SHP77 (cell line): ENCODE data around the gene NLN.
"Not testable (repeated sequence)": the region's sequence is repeated elsewhere in the genome, so short reads cannot be mapped to it uniquely, and the experiment has no call there.

Source experiments
- DNase-seq, 2 experiments: peaks; one replicate each; lab custom pipeline; 2025; lab: John Stamatoyannopoulos, UW

NLN gene

GRCh38 chr5:65732046-65732445 is 10.0 kb downstream of the NLN start:
- DNase-seq = not testable (repeated sequence)

- DNase-seq = not testable (repeated sequence)
Measured at GRCh38 chr5:65734196-65734775, 12.3 kb downstream of the NLN start.

- DNase-seq = no peak
Measured at GRCh38 chr5:65734921-65735320, 12.9 kb downstream of the NLN start.

GRCh38 chr5:65736011-65736410 is 14.0 kb downstream of the NLN start:
- no peak for DNase-seq

DNA sequence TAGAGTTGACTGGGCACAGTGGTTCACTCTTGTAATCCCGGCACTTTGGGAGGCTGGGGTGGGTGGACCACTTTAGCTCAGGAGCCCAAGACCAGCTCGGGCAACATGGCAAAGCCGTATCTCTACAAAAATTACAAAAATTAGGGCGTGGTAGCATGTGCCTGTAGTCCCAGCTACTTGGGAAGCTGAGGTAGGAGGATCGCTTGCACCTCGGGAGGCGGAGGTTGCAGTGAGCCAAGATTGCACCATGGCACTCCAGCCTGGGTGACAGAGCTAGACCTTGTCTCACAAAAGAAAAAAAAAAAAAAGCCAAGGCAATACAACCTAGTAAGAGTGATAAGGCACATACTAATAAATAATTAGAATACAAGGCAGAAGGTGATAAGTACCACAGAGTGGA is 15.8 kb downstream of the NLN start:
- DNase-seq = no peak

GRCh38 chr5:65738305-65738704 is 16.3 kb downstream of the NLN start:
- no peak for DNase-seq

- DNase-seq = no peak
Measured at GRCh38 chr5:65739162-65739561, 17.2 kb downstream of the NLN start.

- peak; percentile 6 to 9 for DNase-seq
Measured at GRCh38 chr5:65742565-65743231, 20.7 kb downstream of the NLN start.

DNA sequence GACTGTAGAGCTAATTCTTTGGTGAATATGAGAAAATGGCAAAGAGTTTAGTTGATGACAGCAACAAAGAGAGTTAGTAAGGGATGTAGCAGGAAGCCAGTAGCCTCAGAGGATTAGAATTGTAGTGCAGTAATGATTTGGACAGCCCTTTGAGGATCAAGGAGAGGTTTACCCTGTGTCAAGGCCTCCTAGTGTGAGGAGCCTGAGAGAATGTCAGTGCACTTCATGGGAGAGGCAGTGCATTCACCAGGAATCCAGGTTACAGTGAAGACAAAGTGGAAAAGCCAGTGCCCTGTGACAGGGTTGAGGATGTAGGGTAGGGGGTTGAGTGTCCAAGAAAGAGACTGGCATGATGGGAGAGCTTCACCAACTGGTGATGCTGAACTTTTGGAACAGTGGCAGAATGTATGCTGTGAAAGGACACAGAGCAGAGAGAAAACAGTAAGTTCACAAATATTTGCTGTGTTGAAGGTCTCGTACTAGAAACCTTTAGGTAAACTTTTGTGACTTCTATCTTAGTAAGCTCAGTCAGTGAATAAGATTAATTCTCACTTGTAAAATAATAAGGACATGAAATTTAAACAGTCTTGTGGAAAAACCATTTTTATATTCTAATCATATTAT is 27.3 kb downstream of the NLN start:
- DNase-seq = no peak

DNA sequence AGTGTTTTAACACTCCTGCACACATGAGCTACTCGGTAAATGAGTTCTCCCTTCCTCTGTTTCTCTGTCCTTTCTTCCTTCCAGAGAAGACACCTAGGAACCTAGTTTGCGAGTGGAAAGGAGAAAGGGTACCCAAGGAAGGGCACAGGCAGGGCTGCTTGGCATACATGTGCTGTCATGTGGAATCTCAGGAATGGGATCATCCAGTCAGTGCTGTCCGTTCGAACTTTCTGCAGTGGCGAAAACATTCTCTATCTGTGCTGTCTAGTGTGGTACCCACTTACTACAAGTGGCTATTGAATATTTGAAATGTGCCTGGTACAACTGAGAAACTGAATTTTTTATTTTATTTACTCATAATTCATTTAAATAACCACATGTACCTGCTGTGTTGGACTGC is 28.0 kb downstream of the NLN start:
- DNase-seq = no peak

GRCh38 chr5:65750938-65751337 is 28.9 kb downstream of the NLN start:
- no peak for DNase-seq

GRCh38 chr5:65753189-65753588 is 31.2 kb downstream of the NLN start:
- no peak for DNase-seq

DNA sequence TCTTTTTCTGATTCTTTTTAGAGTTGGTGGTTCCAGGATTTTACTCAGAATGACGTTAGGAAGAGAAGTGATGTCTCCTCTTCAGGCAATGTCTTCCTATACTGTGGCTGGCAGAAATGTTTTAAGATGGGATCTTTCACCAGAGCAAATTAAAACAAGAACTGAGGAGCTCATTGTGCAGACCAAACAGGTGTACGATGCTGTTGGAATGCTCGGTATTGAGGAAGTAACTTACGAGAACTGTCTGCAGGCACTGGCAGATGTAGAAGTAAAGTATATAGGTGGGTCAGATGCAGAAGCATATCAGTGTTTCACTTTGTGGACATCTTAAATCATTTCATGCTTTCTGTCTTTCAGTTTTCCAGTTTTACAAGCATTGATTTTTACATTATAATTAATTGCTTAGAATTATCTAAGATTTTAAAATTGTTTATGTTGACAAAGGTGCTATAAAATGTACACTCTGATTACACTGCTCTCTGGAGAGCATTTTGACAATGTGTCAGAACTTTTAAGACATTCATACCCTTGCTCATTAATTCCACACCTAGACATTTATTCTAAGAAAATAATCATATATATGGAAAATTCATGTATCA is 36.6 kb downstream of the NLN start:
- no peak for DNase-seq

- peak; percentile 2 to 26 for DNase-seq
Measured at GRCh38 chr5:65760504-65761275, 38.7 kb downstream of the NLN start.

GRCh38 chr5:65762234-65762633 is 40.2 kb downstream of the NLN start:
- DNase-seq = no peak

- no peak for DNase-seq
Measured at GRCh38 chr5:65765582-65765981, 43.6 kb downstream of the NLN start.

DNA sequence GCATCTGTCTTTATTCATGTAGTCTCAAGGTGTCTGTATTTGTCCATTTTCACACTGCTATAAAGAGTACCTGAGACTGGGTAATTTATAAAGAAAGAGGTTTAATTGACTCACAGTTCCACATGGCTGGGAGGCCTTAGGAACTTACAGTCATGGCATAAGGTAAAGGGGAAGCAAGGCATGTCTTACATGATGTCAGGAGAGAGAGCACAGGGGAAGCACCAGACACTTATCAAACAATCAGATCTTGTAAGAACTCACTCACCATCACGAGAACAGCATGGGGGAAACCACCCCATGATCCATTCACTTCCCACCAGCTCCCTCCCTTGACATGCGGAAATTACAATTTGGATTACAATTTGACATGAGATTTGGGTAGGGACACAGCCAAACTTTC is 44.2 kb downstream of the NLN start:
- no peak for DNase-seq

GRCh38 chr5:65766781-65767180 is 44.8 kb downstream of the NLN start:
- no peak for DNase-seq

DNA sequence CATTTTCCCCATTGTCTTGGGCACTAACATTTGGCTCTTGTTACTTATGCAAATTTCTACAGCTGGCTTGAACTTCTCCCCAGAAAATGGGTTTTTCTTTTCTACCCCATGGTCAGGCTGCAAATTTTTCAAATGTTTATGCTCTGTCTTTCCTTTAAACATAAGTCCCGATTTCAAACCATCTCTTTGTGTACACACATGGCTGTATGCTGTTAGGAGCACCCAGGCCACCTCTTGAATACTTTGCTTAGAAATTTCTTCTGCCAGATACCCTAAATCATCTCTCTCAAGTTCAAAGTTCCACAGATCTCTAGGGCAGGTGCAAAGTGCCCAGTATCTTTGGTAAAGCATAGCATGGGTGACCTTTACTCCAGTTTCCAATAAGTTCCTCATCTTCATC is 45.6 kb downstream of the NLN start:
- DNase-seq = no peak

GRCh38 chr5:65768723-65769346 is 46.8 kb downstream of the NLN start:
- no peak for DNase-seq

GRCh38 chr5:65769539-65769938 is 47.5 kb downstream of the NLN start:
- no peak for DNase-seq

GRCh38 chr5:65771266-65771665 is 49.3 kb downstream of the NLN start:
- no peak for DNase-seq
